GM20000 (cell line): ENCODE measurements around the gene LRRC7.

Source experiments
- DNase-seq: peaks from one replicate; pipeline ENCODE4 v3.0.0; 2012; ENCODE audit warnings: low spot score
- TF ChIP-seq, protein P1 (sequence below): IDR thresholded peaks from 2 replicates; pipeline ENCODE4 v1.5.1; 2012; ENCODE audit warnings: mild to moderate bottlenecking, control low read depth; ENCODE audit errors: extremely low read depth, missing control alignments

The LRRC7 gene

DNA sequence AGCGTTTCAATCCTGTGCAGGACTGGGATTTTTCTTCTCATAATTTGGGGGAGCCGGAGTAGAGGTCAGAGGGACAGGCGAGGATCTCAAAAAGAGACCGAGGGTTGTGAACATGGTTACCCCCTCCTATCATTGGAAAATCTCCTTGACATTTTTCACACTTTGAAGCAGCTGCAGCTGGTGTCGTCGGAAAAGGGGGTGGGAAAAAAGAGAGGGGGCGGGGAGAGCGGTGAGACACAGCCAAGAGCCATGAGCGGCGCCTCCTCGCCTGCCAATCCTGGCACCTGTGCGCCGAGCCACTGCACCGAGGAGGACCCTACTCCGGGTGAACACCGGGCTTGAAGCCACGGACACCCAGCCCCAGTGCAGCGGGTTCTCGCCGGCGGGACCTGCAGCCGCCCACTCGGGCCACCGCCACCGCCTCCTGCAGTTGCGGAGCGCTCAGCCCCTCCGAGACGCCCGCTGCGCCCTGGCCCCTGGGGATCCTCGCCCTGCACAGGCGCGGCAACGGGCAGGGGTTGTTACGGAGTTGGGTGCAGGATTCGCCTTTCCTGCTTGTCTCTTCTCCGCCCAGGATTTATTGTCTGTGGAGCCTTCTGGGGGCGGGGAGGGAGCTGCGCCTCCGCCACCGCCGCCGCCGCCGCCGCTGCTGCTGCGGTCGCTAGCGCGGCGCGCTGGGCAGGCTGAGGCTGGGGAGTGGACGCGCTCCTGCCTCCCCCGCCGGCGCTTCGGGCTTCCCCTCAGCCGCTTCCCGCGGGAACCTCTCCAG, at the start of gene LRRC7:
Gene LRRC7, plus strand, starts transcription at position 271 of the 769 bp plus-strand sequence. CDS start 718 bp downstream, outside the sequence.
- TF ChIP-seq, protein P1, sequence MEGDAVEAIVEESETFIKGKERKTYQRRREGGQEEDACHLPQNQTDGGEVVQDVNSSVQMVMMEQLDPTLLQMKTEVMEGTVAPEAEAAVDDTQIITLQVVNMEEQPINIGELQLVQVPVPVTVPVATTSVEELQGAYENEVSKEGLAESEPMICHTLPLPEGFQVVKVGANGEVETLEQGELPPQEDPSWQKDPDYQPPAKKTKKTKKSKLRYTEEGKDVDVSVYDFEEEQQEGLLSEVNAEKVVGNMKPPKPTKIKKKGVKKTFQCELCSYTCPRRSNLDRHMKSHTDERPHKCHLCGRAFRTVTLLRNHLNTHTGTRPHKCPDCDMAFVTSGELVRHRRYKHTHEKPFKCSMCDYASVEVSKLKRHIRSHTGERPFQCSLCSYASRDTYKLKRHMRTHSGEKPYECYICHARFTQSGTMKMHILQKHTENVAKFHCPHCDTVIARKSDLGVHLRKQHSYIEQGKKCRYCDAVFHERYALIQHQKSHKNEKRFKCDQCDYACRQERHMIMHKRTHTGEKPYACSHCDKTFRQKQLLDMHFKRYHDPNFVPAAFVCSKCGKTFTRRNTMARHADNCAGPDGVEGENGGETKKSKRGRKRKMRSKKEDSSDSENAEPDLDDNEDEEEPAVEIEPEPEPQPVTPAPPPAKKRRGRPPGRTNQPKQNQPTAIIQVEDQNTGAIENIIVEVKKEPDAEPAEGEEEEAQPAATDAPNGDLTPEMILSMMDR, result no peak

GRCh38 chr1:69519006-69519405, 48.7 kb upstream of the LRRC7 start:
- TF ChIP-seq, protein P1, result no peak
- no peak for DNase-seq

More for the DNA sequence above, at the start of gene LRRC7:
- peak; percentile 29 for DNase-seq

GRCh38 chr1:69520326-69520725, 47.4 kb upstream of the LRRC7 start:
- DNase-seq, result no peak
- TF ChIP-seq, protein P1, result no peak

GRCh38 chr1:69523032-69523431, 44.7 kb upstream of the LRRC7 start:
- DNase-seq, result no peak
- TF ChIP-seq, protein P1, result no peak

DNA sequence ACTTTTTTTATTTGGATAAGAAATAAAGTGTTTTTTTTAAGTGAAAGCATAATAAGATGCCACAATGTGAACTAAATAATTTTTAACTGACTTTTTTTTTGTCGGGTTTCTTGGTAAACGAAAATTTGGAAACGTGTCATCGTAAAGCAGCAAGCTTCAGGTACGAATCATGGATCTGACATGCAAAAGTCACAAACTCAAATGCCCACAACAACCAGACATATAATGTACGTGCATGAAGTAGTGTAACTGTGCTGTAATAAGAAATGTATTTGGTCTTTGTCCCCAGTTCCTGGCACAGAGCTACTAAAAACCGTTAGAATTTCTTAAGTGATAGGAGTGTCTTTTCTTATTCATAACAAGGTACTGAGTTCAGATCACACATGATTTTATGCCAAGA, 44.3 kb upstream of the LRRC7 start:
- DNase-seq, result no peak
- TF ChIP-seq, protein P1, result no peak

DNA sequence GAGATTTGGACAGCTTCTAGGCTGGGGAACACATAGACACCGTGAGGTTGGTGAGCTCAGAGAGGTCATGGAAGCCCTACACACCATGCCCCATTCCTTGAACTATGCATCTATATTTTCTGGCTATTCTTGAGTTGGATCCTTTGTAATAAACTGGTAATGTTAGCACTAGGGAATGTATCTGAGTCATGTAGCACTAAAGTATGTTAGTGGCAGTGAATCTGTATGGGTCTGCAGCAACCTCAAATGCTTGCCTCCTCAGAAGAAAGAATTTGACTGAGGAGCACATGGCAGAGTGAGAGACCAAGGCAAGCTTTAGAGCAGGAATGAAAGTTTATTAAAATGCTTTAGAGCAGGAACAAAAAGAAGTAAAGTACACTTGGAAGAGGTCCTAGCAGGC, 43.7 kb upstream of the LRRC7 start:
- TF ChIP-seq, protein P1, result no peak
- no peak for DNase-seq

DNA sequence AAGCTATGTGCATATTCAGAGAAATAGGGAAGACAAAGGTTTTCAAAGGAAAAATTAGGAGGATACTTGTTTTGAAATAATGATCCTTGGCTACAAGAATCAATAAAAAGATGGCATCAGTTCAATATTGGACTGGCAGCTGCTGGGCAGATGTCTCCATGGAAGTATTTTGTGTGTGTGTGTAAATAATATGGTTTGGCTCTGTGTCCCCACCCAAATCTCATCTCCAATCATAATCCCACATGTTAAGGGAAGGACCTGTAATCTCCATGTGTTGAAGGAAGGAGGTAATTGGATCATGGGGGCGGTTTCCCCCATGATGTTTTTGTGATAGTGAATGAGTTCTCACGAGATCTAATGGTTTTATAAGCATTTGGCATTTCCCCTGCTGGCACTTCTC, 40.4 kb upstream of the LRRC7 start:
- no peak for DNase-seq
- TF ChIP-seq, protein P1, result no peak
